Gastroesophageal sphincter (tissue), 3 donors: Measurements from ENCODE around the gene GPATCH8.
A peak's percentile ranks its signal among the peaks of the same experiment; 100 is the strongest.

Experiments used
- CTCF ChIP-seq, 4 experiments: fragments of 200-600 bp in 2 of 4; fragments of 450-650 bp in 2 of 4; sonication (generic) in 1 of 4; IDR thresholded peaks; one replicate each; pipeline ENCODE4 v1.5.1; 2017 to 2019; ENCODE audit warnings: antibody characterized with exemption in 4 of 4, mild to moderate bottlenecking in 2 of 4, moderate library complexity in 2 of 4
- EP300 ChIP-seq: sonication (generic); formaldehyde crosslinking; IDR thresholded peaks from one replicate; pipeline ENCODE4 v1.6.1; 2017; ENCODE audit warnings: antibody characterized with exemption, mild to moderate bottlenecking
- POLR2A ChIP-seq, 2 donors: fragments of 450-650 bp; IDR thresholded peaks; one replicate each; pipeline ENCODE4 v1.6.1; 2017; ENCODE audit warnings: antibody characterized with exemption in 2 of 2, mild to moderate bottlenecking in 2 of 2, moderate library complexity in 1 of 2
- POLR2AphosphoS5 ChIP-seq: sonication (generic); formaldehyde crosslinking; IDR thresholded peaks from one replicate; pipeline ENCODE4 v1.6.1; 2017; ENCODE audit warnings: antibody characterized with exemption

GRCh38 chr17:44400226-44400847 is 102.9 kb downstream of the GPATCH8 start:
- TF ChIP-seq POLR2A (IDR thresholded peaks at IDR 0.05) (no peak), CTCF (IDR thresholded peaks at IDR 0.05) (peak in 3 of 4 experiments; percentile 30 to 42 (median 35)), EP300 (no peak), POLR2AphosphoS5 (no peak)
